MCF 10A (cell line): ENCODE measurements around the gene RNASEH1. TPM values are rescaled to one million over a fixed set of nuclear protein-coding genes. Genes with fewer than 3 reads are reported as not detected.

ENCODE experiments used
- BruUV-seq: library from RNA; stranded (reverse); fragments of 400-500 nt; replicated peaks from 2 replicates; lab custom pipeline; 2021; lab: Mats Ljungman, UMichigan
- CTCF ChIA-PET: fragments of 300-600 bp; sonication (Branson Sonifier 250); formaldehyde crosslinking; extraction: SDS; loops from one replicate; lab custom pipeline; 2021; ENCODE audit warnings: antibody characterized with exemption, inconsistent platforms; lab: Yijun Ruan, JAX
- POLR2A ChIA-PET: fragments of 300-600, 350-650 bp; sonication (Branson Sonifier 250); formaldehyde crosslinking; extraction: SDS; loops from one replicate; lab custom pipeline; 2020; ENCODE audit warnings: antibody characterized with exemption, inconsistent platforms; lab: Yijun Ruan, JAX
- DNase-seq: peaks from one replicate; pipeline ENCODE4 v3.0.0-alpha.2; 2018; ENCODE audit not compliant: unreplicated experiment
- H3K27ac Mint-ChIP-seq: one replicate; pipeline ENCODE4 v1.8.0; 2022; ENCODE audit warnings: mild to moderate bottlenecking, low read depth, mixed read lengths; ENCODE audit not compliant: unreplicated experiment
- H3K27me3 Mint-ChIP-seq: one replicate; pipeline ENCODE4 v1.8.0; 2022; ENCODE audit warnings: mixed read lengths; ENCODE audit not compliant: insufficient read depth, unreplicated experiment
- H3K36me3 Mint-ChIP-seq: one replicate; pipeline ENCODE4 v1.8.0; 2022; ENCODE audit warnings: mild to moderate bottlenecking, moderate library complexity, mixed read lengths; ENCODE audit not compliant: insufficient read depth, unreplicated experiment
- H3K4me1 Mint-ChIP-seq: one replicate; pipeline ENCODE4 v1.8.0; 2022; ENCODE audit warnings: mixed read lengths; ENCODE audit not compliant: insufficient read depth, unreplicated experiment
- H3K4me3 Mint-ChIP-seq: one replicate; pipeline ENCODE4 v1.8.0; 2022; ENCODE audit warnings: mild to moderate bottlenecking, moderate library complexity, mixed read lengths; ENCODE audit not compliant: unreplicated experiment
- H3K9me3 Mint-ChIP-seq: one replicate; pipeline ENCODE4 v1.8.0; 2022; ENCODE audit warnings: mixed read lengths; ENCODE audit not compliant: unreplicated experiment
- intact Hi-C: fragments of 100-400 bp; cut with micrococcal nuclease; formaldehyde crosslinking; loops from 2 replicates; pipeline ENCODE4 v1.14.1; 2022
- total RNA-seq: library from RNA; stranded (reverse); gene quantifications from 2 replicates; pipeline ENCODE4 v1.2.3, GENCODE V29; 2022
- TF ChIP-seq, protein P1 (sequence below): fragments of 200-600 bp; IDR thresholded peaks from one replicate; pipeline ENCODE4 v1.8.0; 2022; ENCODE audit warnings: antibody characterized with exemption, mild to moderate bottlenecking; ENCODE audit not compliant: unreplicated experiment

Gene RNASEH1
- total RNA-seq, 1 experiment from 2014 or later: 48.3 TPM

DNA sequence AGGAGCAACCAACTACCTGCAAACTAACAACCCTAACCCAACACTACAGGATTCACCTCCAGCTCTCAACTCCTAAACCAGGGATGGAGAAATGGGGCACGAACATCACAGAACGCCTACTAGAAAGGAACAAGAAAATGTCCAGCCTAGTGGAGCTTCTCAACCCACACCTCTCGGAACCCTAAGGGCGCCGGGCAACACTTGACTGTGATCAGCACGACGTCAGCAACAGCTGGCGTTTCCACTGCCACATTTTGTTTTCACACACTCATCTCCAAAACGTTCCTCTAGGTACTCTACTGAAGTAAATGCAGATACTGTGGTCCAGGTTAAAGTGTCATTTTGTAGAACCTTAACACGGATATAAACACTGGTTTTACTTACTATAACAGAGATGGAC lies 4.2 kb downstream of the RNASEH1 start:
- Mint-ChIP-seq H3K27ac (peak overlapping the region; percentile 9), H3K4me1 (no peaks in the 10 kb centered on the region), H3K4me3 (no peak overlapping the region), H3K36me3 (peaks cover 74% of the 10 kb centered on the region), H3K9me3 (no peaks in the 10 kb centered on the region), H3K27me3 (no peaks in the 10 kb centered on the region)
- intact Hi-C loops: no loop called here
- CTCF ChIA-PET: interaction anchor here (1.1 to 1.4 kb wide), 2 partner anchors 98 to 106 kb away, joined by 3 to 5 read pairs; no protein-coding TSS in a partner anchor
- DNase-seq: no peak
- POLR2A ChIA-PET: interaction anchor here (0.9 to 1.7 kb wide), 3 partner anchors 11 to 34 kb away, joined by 3 to 6 read pairs (median 5); partner anchors contain the start of gene ADI1
- TF ChIP-seq, protein P1, sequence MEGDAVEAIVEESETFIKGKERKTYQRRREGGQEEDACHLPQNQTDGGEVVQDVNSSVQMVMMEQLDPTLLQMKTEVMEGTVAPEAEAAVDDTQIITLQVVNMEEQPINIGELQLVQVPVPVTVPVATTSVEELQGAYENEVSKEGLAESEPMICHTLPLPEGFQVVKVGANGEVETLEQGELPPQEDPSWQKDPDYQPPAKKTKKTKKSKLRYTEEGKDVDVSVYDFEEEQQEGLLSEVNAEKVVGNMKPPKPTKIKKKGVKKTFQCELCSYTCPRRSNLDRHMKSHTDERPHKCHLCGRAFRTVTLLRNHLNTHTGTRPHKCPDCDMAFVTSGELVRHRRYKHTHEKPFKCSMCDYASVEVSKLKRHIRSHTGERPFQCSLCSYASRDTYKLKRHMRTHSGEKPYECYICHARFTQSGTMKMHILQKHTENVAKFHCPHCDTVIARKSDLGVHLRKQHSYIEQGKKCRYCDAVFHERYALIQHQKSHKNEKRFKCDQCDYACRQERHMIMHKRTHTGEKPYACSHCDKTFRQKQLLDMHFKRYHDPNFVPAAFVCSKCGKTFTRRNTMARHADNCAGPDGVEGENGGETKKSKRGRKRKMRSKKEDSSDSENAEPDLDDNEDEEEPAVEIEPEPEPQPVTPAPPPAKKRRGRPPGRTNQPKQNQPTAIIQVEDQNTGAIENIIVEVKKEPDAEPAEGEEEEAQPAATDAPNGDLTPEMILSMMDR: no peak
- BruUV-seq: no TSS peak

DNA sequence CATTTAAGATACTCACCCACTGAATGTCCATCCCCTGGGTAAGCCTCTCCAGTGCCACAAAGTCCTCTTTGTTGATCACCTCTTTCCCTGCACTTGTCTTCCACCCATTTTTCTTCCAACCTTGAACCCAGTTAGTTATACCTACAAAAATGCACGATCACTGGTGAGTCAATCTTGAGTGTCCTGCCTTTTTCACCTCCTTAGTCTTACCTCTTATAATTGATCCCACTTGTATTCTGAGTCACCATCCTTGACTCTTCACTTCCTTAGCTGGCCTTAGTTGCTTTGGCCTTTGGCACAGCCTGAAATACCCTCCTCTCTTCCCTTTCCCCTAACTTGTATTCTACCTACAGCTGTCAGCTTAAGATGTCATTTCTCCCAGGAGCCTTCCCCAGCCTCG lies 10.2 kb downstream of the RNASEH1 start:
- peaks cover 92% of the 10 kb centered on the region for H3K36me3 Mint-ChIP-seq
- intact Hi-C loops: no loop called here
- DNase-seq: no peak
- no peaks in the 10 kb centered on the region for H3K4me1 Mint-ChIP-seq
- H3K4me3 Mint-ChIP-seq: no peak overlapping the region
- TF ChIP-seq, protein P1: no peak
- ChIA-PET POLR2A (interaction anchor here (1.4 kb wide), 1 partner anchor 10 kb away, joined by 5 read pairs; the partner anchor contains the start of gene RNASEH1), CTCF (no interaction called here)
- no peaks in the 10 kb centered on the region for H3K9me3 Mint-ChIP-seq
- no TSS peak for BruUV-seq
- peak overlapping the region; percentile 74 for H3K27ac Mint-ChIP-seq
- no peaks in the 10 kb centered on the region for H3K27me3 Mint-ChIP-seq

DNA sequence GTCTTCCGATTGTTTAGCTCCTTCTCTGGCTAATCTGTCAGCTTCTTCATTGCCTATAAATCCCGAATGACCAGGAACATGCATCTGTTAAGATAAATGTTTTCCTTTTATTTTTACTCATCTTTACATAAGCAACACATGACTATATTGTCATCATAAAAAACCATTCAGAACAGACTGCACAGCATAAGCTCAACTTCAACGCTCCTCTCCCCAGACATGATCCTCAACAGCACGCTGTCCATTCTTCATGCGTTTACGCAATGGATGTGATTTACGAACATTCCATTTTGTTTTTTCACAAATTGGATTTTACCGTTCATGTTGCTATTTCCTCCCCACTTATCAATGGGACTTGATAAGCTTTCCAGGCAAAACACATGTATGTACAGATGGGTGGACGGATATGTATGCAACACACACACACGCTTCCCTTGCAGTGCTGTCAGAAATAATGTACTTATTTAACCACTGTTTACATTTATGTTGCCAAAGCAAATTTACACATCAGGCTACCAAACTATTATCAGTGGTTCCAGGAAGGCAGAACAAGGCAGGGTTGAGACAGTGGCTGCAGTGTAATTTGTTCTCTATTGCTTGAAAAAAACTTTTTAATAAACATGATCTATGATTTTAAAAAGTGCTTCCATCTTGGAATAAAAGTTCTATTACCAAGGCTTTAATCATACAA lies 12.2 kb downstream of the RNASEH1 start:
- intact Hi-C loops: no loop called here
- no peaks in the 10 kb centered on the region for H3K9me3 Mint-ChIP-seq
- CTCF ChIA-PET: interaction anchor here (0.5 kb wide), 1 partner anchor 83 kb away, joined by 3 read pairs; no protein-coding TSS in a partner anchor
- no TSS peak for BruUV-seq
- H3K36me3 Mint-ChIP-seq: peaks cover 99% of the 10 kb centered on the region
- TF ChIP-seq, protein P1: no peak
- no peak overlapping the region for H3K27ac Mint-ChIP-seq
- H3K4me1 Mint-ChIP-seq: no peaks in the 10 kb centered on the region
- H3K4me3 Mint-ChIP-seq: no peak overlapping the region
- H3K27me3 Mint-ChIP-seq: no peaks in the 10 kb centered on the region
- DNase-seq: no peak
- POLR2A ChIA-PET: interaction anchor here (0.8 to 1.5 kb wide), 2 partner anchors 9 to 12 kb away, joined by 4 to 6 read pairs; partner anchors contain the start of gene RNASEH1

- Mint-ChIP-seq H3K4me3 (no peak overlapping the region), H3K27me3 (no peaks in the 10 kb centered on the region), H3K9me3 (no peaks in the 10 kb centered on the region), H3K27ac (peak overlapping the region; percentile 36), H3K4me1 (no peaks in the 10 kb centered on the region), H3K36me3 (peaks cover 94% of the 10 kb centered on the region)
- ChIA-PET POLR2A (interaction anchor here (0.9 to 1.2 kb wide), 2 partner anchors 10 to 23 kb away, joined by 3 to 5 read pairs; no protein-coding TSS in a partner anchor), CTCF (interaction anchor here (0.6 to 2.0 kb wide), 4 partner anchors 10 to 1774 kb away, joined by 3 to 9 read pairs (median 4); no protein-coding TSS in a partner anchor)
- TF ChIP-seq, protein P1: no peak
- DNase-seq: no peak
- intact Hi-C loops: no loop called here
- no TSS peak for BruUV-seq
Observed at GRCh38 chr2:3543023-3543683, 15.0 kb downstream of the RNASEH1 start.
